CD4-positive, alpha-beta T cell treated with Interleukin-10 for 1 hour (primary cell): ENCODE data around the gene NEK7.
A peak's percentile ranks its signal among the peaks of the same experiment; 100 is the strongest.
"Not testable (repeated sequence)": the region's sequence is repeated elsewhere in the genome, so short reads cannot be mapped to it uniquely, and the experiment has no call there.

Experiments used
- DNase-seq: peaks from one replicate; pipeline ENCODE4 v3.0.0-alpha.2; 2020

NEK7 gene

DNA sequence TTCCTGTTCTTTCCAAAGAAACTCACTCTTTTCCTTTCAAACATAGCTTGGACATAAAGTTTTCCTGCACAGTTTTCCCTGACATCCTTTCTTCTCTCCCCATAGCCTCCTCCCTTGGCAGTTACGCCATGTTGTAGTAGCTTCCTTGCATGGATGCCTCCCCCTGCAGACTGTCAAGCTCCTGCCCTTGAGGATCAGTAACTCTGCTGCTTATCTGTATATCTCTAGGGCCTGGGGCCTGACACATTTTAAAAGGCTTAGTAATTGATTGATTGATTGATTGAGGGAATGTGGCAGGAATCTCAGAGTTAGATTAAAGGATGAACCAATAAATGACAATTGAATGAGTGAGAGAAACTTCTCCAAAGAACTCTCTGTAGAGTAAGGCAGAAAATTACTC lies 143.7 kb downstream of the NEK7 start:
- no peak for DNase-seq

DNA sequence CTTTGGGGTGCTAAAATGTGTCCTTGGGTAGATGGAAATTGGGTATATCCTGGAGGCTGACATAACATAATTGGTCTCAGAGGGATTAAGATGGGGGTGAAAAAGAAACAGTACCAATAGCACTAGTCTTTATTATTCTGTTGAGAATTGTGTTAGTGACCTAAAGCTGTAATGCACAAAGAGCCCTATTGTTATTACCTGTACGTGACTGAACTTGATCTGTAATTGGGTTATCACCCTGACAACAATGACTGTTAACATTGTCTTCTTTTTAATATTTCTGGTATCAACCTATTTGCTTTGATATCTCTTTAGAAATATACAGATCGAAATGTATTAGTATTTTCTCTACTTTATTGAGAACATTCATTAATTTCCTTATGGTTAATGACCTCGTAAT lies 147.6 kb downstream of the NEK7 start:
- DNase-seq = no peak

DNA sequence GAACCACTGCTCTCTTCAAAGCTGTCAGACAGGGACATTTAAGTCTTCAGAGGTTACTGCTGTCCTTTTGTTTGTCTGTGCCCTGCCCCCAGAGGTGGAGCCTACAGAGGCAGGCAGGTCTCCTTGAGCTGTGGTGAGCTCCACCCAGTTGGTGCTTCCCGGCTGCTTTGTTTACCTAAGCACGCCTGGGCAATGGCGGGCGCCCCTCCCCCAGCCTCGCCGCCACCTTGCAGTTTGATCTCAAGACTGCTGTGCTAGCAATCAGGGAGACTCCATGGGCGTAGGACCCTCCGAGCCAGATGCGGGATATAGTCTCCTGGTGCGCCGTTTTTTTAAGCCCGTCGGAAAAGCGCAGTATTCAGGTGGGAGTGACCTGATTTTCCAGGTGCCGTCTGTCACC lies 158.0 kb downstream of the NEK7 start:
- DNase-seq = not testable (repeated sequence)

DNA sequence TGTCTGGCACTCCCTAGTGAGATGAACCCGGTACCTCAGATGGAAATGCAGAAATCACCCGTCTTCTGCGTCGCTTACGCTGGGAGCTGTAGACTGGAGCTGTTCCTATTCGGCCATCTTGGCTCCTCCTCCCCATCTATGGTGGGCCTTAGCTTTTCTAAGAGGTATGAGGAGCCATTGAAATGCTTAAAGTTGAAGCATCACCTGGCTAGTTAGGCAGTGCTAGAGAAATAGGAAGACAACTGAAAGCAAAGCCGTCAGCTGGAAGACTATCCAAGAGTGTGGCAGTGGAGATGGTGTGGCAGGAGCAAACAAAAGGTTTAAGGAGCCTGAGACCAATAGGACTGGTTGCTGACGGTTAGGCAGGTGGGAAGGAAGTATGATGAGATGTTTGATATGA lies 158.5 kb downstream of the NEK7 start:
- DNase-seq = not testable (repeated sequence)

DNA sequence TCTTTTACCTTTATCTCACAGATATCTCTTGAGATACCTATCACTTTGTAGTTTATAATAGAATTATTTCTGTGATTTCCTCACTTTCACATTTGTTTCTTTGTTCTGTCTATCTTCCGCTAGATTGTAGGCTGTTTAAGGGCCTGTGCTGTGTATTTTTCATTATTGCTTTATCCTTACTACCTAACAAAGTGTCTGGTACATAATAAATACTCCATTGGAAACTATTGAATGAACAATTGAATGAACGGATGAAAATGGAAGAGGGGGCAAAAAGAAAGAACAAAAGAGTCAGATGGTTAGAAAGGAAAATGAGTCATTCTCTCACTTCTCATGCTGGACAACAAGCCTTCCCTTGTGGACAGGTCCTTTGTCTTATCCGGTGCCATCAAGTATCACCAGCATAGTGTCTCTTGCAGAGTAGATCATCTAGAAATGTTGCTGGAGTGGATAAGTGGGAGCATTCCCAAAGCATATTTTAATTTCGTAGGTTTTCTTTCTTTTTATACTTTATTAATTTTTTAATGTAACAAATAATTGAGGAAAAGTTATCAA lies 159.8 kb downstream of the NEK7 start:
- no peak for DNase-seq

DNA sequence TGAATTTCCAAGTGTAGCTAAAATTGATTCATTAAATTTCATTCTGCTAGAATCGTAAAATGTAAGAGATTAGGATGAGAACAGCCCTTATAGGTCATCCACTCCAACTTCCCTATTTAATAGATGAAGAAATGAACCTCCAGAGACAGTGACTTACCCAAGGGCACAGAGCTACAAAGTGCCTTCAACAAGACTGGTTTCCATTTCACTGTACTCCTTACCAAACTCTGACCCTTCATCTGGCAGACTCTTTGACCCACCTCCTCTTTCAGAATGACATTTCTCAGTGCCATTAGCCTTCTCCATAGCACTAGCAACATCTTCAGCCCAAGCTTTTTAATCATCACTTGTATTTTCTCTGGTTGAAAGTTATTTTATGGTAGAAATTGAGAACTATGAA lies 161.3 kb downstream of the NEK7 start:
- DNase-seq = no peak

DNA sequence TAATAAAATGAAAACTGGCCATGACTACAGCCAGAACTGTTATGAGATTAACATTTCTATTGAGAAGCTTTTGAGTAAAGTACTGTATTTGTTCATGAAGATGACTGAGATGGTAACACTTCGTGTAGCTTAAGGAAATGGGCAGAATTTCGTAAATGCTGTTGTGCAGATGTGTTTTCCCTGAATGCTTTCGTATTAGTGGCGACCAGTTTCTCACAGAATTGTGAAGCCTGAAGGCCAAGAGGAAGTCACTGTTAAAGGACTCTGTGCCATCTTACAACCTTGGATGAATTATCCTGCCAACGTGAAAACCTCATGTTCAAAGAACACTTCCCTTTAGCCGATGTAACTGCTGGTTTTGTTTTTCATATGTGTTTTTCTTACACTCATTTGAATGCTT lies 164.0 kb downstream of the NEK7 start:
- no peak for DNase-seq

DNA sequence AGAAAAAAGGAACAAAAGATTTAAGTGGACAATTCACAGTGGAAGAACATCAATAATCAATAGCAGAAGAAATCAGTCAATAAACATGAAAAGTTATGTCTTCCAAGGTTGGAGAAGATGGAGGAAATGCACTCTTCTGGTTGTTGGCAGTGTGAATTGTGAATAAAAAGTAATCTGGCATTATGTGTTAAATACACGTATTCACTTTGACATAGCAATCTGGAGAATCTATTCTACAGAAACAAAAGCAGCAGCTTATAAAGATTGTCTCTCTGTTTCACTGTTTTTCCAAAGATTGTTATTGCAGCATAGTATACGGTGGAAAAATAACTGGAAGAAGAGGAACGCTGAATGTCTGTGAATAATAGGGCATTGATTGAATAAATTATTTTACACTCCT lies 169.4 kb downstream of the NEK7 start:
- DNase-seq = no peak

DNA sequence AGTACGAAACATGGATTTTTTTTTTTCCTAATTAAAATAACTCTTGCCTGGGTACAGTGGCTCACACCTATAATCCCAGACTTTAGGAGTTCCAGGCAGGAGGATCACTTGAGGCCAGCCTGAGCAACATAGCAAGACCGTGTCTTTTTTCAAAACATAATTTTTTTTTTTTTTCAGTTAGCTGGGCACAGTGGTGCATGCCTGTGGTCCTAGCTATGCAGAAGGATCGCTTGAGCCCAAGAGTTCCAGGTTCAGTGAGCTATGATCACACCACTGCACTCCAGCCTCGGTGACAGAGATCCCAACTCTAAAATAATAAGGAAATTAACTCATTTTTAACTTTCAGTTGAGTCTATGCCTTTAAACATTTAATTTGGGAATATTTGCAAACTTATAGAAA lies 170.1 kb downstream of the NEK7 start:
- no peak for DNase-seq

DNA sequence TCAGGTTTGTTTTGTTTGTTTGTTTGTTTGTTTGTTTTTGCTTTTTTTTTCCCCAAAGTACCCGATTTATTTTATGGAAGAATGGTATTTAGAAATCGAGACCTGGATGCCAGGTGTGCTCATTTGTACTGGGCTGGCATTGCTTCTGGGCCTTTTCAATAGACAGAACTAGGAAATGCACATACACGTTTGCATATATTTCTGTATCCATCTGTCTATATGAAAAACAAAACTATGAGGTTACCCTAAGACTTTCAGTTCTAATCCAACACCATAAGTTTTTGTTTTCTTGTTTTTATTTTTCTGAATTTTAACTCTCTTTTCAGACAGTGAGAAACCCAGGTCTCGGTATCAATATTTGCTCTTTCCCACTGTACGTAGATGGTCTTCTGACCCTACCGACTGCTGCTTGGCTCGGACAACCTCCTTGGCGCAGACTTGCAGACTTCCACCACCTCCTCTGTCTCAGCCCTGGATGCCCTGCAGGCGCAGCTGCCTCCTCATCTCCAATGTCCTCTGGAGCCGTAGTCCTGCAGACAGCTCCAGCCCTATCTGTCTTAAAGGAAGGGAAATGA lies 171.7 kb downstream of the NEK7 start:
- no peak for DNase-seq

DNA sequence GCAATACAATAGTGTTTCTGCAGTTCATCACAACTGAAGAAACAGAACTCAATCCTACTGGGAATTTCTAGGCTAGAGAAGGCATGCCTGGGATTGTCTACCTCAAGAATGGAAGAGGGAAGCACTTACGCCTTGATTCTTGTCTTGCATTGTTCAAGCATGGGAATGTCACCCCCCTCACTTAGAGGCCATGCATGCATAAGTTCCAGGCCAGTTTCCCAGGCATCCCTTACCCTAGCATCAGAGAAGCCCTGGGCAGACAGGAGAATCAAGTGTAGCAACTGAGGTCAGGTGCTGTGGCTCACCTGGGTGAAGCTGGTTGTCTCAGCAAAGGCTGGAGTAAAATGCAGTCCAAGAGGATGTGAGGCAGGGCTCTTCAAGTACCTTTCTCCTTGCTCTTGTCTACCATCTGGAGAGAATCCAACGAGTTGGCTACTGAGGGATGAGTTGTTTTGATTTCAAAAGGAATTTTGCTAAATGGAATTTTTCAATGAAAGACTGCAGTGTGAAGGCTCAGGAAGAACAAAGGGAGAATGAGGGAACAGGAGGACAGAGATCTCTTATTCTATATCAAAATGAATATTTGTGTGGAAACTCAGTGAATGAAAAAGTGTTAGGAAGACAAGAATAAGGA lies 174.3 kb downstream of the NEK7 start:
- no peak for DNase-seq

DNA sequence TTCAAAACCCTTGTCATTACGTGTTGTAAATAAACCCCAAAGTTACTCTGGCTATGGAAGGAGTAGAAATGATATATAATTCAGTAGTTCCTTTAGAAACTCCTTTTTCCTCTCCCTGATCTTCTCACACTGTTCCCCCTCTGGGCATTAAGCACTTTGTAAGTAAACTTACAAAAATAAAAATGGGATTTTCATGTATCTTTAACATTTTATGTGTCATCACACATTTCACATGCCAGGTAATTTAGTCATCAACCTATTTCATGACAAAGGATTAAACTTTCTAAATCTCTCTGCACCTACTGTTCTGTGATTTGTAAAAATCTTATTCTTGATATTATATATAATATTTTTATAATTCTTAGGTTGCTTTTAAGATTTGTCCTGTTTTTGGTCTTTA lies 176.9 kb downstream of the NEK7 start:
- DNase-seq = no peak

DNA sequence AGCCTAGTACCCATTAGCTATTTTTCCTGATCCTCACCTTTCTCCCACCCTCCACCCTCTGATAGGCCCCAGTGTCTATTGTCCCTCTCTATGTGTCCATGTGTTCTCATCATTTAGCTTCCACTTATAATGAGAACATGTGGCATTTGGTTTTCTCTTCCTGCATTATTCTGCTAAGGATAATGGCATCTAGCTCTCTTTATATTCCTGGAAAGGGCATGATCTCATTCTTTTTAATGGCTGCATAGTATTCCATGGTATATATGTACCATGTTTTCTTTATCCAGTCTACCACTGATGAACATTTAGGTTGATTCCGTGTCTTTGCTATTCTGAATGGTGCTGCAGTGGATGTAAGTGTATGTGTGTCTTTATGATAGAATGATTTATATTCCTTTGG lies 178.9 kb downstream of the NEK7 start:
- DNase-seq = no peak

DNA sequence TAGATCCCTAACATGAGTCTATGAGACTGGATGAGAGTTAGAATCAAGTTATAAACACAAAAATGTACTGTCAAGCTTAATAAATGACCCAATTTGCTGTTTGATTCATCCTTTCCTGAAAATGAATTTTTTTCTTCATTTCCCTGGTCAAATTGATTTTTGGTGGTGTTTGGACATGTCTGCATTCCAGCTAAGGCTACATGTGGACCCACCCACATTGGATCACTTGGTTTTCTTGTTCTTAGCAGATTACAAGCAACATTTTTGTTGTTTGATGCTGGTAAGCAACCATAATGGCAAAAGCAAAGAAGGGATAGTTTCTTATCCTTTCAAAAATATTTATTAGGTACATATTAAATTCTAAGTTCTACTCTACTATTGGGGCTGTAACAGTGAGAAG lies 181.1 kb downstream of the NEK7 start:
- no peak for DNase-seq

DNA sequence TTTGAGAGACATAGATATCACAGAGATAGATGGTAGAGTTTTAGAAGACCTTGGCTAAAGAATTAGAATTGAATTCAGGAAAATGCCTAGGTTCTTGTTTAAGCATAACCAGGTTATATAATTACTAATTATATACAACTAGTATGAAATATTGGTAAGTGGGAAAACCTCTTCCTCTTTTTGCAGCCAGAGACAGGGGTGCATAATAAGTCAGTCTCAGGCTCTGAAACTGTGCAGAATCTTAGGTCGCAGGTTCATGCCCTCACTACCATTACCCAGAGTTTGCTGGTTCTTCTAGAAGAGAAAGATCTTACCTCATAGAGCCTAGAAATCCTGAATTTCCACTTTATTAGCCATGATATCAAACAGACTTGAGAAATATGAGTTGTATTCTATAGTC lies 183.3 kb downstream of the NEK7 start:
- DNase-seq = no peak

DNA sequence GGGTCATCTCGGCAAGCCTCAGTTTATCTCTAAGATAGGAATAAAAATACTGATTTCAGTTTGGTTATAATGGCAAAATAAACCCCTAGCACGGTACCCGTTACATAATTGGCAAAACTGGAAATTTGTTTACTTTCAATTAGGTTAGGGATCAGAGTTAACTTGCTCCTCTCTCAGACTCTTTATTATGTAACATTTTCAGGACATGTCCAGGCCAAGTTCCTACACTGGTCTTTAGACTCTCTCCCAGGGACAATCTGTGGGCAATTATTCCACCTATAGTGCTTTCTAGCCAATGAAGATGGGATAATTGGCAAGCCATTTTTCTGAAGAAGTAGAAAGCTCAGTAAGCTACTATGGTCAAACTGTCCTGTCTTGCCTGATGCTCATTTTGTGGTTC lies 189.4 kb downstream of the NEK7 start:
- no peak for DNase-seq

DNA sequence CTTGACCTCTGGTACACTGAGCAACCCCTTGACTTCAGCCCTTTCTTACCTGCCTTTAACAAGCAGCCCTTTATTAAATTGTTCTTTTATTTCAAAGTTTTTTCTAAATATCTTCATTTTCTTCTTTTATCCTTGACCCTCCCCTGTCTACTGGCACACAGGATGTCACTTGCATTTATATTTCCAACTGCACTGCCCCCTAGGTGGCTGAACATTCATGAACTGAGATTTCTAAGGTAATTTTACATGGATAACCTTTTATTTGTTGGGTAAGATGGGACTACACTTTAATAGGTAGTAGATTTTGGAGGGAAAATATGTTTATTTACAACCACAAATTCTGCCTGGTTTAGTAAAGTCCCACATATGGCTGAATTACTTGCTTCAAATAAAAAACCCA lies 193.7 kb downstream of the NEK7 start:
- DNase-seq = no peak

DNA sequence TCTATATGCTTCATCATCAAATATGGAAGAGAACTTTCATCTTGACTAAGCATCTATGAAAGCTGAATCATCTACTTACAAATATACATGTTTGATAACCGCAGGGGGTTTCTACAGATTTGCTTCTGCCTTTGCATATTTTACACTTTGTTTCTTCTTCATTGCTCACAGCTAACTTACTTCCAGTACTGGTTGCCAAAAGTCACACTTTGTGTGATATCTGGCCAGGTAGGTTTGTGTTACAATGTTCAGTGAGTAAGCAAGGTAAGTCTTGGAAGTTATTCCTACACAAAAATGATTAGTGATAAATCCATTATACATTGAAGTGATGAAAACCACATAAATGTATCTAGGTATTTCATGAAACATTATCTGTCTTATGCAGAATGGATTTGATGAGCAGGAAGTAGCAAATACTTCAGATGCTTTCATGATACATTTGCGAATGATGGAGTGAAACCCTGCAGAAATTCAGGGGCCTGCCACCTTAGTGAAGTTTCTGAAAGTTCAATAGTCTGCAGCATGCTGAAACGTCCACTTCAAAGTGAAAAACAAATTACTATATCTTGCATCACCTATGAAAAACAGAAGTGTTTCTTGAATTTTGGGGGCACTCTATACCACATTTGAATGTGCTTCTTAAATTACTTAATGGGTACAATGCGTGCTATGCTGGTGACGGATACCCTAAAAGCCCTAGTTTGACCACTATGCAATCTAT lies 196.3 kb downstream of the NEK7 start:
- no peak for DNase-seq

DNA sequence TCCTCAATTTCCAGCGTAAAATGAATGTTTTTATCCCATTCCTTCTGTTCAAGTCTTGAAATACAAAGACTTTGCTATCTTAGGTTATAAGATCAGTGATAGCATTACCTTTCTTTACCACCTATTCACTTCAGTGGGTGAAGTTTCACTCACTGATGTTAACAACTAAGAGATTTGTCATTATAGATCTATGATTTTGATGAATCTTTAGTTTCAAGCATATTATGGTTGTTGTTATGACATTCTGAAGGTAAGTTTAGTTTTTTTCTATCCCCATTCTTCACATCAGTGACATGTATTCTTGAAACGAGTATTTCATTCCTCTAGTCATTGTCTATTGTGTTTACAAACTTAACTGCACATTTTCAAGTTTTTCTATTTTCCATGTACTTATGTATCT lies 201.1 kb downstream of the NEK7 start:
- DNase-seq = no peak

DNA sequence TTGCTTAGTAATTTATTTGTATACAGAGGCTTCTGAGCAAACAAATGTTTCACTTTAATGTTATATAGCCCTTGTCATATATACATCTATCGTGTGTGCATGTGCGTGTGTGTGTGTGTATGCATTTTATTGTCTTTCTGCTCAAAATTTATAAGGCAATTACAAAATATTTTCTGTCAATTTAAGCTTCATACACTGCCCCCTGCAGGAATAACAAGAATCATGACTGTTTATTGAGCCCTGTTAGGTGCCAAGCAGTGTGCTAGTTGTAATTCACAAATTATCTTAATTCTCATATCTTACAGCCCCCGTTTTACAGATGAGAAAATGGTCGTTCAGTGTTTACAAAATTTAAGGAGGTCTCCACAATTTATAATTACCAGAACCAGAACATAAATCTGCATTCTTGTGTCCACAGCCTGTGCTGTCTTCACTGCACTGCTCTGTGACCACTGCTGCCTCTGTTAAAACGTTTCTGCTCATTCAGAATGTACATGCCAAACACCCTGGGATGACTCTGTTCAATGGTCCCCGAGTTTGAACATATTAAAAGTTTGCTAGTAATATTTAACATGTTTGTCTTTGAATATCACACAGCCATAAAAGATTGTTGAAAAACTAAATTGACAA lies 202.3 kb downstream of the NEK7 start:
- peak; percentile 37 for DNase-seq

DNA sequence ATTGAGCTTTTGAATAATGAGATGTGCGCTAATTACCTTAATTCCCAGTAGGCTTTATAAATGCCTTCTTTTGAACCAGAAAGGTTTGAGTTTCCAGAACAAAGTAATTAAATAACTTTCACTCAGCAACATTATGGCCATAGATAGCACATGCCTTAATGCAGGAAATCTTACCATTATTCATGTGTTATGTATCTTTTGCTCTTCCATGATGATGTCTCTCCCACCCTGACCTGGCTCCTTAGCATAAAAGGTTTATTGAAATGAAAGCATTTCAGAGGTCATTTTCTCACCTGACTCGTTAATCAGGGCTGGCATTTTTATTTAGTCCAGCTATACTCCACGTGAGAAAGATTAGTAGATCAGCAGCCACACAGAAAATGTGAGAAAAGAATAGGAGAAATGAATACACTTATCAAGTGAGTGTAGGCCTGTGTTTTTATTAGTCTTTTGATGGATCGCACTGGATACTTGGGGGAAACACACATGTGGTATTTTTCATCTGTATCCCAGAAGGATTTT lies 203.5 kb downstream of the NEK7 start:
- DNase-seq = no peak

DNA sequence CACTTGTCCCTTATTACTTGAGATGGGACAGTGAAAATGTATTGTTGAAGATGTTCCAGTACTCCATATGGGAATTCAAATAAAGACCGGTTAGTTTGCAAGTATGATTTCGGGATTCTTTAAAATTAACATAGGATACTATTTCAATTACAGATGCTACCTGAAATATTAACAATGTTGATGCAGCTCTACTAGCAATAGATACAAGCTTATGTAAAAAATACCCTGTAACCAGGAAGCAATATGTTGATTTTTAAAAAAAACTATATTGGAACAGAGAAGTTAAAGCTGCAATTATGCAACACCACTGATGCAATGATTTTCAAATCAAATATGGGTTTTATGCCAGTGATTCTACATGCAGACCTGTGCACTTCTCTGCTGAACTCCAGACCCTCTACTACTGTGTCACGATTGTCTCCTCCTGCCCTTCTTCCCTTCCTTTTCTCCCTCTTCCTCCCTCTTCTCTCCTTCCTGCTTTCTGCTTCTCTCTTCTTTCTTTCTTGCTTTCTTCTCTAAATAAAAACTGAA lies 204.5 kb downstream of the NEK7 start:
- no peak for DNase-seq

DNA sequence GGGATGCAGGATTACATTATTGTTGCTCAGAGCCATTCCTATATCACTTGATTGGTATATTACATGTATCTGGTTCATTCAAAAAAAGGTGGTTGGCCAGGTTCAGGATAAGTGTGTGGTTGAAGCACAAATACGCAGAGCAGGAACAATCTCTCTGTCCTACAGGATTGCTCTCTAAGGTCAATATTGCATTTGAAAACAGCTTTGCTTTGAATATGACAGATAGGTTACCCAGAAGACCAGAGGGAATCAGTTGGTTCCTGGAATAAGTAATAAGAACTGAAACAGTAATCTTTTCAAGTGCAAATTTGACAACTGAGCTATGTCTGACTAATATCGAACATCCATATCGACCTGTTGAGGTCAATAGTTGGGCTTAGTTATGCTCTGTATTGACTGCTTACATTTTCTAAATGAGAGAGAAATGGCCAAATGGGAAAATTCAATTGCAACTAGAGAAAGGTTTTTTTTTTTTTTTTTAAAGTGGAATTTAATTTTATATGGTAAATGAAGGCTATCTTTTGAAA lies 206.9 kb downstream of the NEK7 start:
- DNase-seq = no peak
